Thymus (tissue), 11 donors: ENCODE data around the gene IDH3B. TPM values are rescaled to one million over a fixed set of nuclear protein-coding genes. Genes with fewer than 3 reads are reported as not detected.

Experiments used
- DNase-seq, 9 donors: peaks; one replicate each; pipeline ENCODE4 v3.0.0-alpha.2; 2013; ENCODE audit warnings: low spot score in 9 of 9, low read depth in 6 of 9, missing footprints in 1 of 9
- H3K27ac ChIP-seq, 2 donors: one replicate each; pipeline ENCODE4 v1.5.1; 2013; ENCODE audit warnings: control low read depth in 1 of 2, low read depth in 1 of 2, low read length in 1 of 2, mild to moderate bottlenecking in 1 of 2, moderate library complexity in 1 of 2
- H3K27me3 ChIP-seq, 2 donors: one replicate each; pipeline ENCODE4 v1.5.1; 2013; ENCODE audit warnings: low read length in 1 of 2; ENCODE audit not compliant: control insufficient read depth in 2 of 2, insufficient read depth in 1 of 2
- H3K36me3 ChIP-seq, 2 donors: one replicate each; pipeline ENCODE4 v1.5.1; 2013; ENCODE audit warnings: low read length in 1 of 2, mild to moderate bottlenecking in 1 of 2, moderate library complexity in 1 of 2; ENCODE audit not compliant: control insufficient read depth in 2 of 2, insufficient read depth in 2 of 2
- H3K4me1 ChIP-seq, 2 donors: one replicate each; pipeline ENCODE4 v1.5.1; 2013; ENCODE audit warnings: low read length in 2 of 2; ENCODE audit not compliant: control insufficient read depth in 2 of 2, insufficient read depth in 2 of 2
- H3K4me3 ChIP-seq, 2 donors: one replicate each; pipeline ENCODE4 v1.5.1; 2013; ENCODE audit warnings: low read length in 2 of 2, control low read depth in 1 of 2, mild to moderate bottlenecking in 1 of 2
- H3K9me3 ChIP-seq, 2 donors: one replicate each; pipeline ENCODE4 v1.5.1; 2013; ENCODE audit warnings: low read length in 1 of 2, mild to moderate bottlenecking in 1 of 2; ENCODE audit not compliant: control insufficient read depth in 2 of 2, insufficient read depth in 1 of 2
- WGBS: extraction: QIAGEN DNeasy Blood & Tissue Kit; methylation state at CpG from one replicate; pipeline ENCODE4 v1.1.7; 2013; 5-methylcytosine and 5-hydroxymethylcytosine counted together
- polyA plus RNA-seq: library from polyadenylated mRNA; stranded (reverse); fragments of 200-250 nt; gene quantifications from one replicate; pipeline ENCODE4 v1.2.3, GENCODE V29; 2013
- total RNA-seq: library from RNA; stranded (reverse); fragments of 120-200 nt; gene quantifications from one replicate; pipeline ENCODE4 v1.2.4, GENCODE V29; 2013
- donor health status: healthy.

The IDH3B gene
- total and polyA plus RNA-seq, 2 donors, result 68.9 to 121 TPM

GRCh38 chr20:2640260-2640659 is 23.8 kb downstream of the IDH3B start:
- DNase-seq, result no peak
- H3K4me1 ChIP-seq, result no peaks in the 10 kb centered on the region
- no peak overlapping the region for H3K4me3 ChIP-seq
- H3K9me3 ChIP-seq, result no peaks in the 10 kb centered on the region
- H3K27ac ChIP-seq, result no peak overlapping the region
- 79% methylated on average over 1 of the region's 1 CpG for WGBS
- H3K36me3 ChIP-seq, result no peaks in the 10 kb centered on the region
- peaks cover 0 to 6% of the 10 kb centered on the region in 2 donors for H3K27me3 ChIP-seq

DNA sequence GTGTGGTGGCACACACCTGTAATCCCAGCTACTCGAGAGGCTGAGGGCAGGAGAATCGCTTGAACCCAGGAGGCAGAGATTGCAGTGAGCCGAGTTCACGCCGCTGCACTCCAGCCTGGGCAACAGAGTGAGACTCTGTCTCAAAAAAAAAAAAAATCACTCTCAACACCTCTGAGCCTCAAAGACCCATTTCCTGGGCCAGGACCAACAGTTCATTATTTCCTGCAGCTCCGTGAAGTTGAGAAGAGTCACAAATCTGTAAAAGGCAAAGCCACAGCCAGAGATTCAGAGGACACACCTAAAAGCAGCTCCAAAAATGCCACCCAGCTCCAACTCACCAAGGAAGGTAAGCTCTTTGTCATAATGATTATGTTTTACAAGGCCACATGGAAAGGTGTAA is 26.8 kb downstream of the IDH3B start:
- H3K27ac ChIP-seq, result no peak overlapping the region
- H3K36me3 ChIP-seq, result no peaks in the 10 kb centered on the region
- WGBS, result 79% methylated on average over 6 of the region's 6 CpGs
- no peak overlapping the region for H3K4me3 ChIP-seq
- no peaks in the 10 kb centered on the region for H3K4me1 ChIP-seq
- no peak for DNase-seq
- H3K9me3 ChIP-seq, result no peaks in the 10 kb centered on the region
- H3K27me3 ChIP-seq, result peaks cover 0 to 20% of the 10 kb centered on the region in 2 donors

DNA sequence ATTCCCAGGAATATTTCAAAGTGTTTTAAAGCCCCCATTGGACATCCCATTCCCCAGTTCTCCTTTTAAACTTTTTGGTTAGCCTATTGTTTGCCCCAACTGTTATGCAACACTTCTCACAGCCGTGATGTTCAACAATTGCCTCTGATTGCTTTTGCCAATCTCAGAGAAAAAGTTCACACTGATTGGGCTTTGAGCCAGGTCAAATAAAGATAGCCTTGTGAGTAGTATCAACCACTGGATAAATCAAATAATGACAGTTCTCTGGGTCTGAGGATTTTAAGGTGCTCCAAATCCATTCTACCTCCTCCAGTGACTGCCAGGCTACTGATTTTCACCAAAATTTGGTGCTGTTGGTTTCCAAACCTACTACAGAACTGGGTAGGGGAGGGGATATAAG is 30.6 kb downstream of the IDH3B start:
- H3K9me3 ChIP-seq, result no peaks in the 10 kb centered on the region
- WGBS, result 31% methylated on average over 1 of the region's 1 CpG
- H3K27ac ChIP-seq, result no peak overlapping the region
- H3K27me3 ChIP-seq, result peaks cover 0 to 20% of the 10 kb centered on the region in 2 donors
- no peak overlapping the region for H3K4me3 ChIP-seq
- H3K4me1 ChIP-seq, result no peaks in the 10 kb centered on the region
- no peak for DNase-seq
- H3K36me3 ChIP-seq, result no peaks in the 10 kb centered on the region

DNA sequence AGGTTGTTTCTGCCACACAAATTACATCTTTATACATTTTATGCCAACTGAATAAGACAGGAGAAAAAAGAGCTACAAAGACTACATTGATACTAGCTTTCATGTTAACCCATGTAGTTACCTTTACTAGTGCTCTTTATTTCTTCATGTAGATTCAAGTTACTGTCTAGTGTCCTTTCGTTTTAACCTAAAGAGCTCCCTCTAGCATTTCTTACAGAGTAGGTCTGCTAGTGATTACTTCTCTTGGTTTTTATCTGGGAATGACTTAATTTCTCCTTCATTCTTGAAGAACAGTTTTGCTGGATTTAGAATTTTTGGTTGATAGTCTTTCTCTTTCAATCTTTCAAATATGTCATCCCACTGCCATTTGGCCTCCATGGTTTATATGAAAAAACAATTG is 32.8 kb downstream of the IDH3B start:
- no peak for DNase-seq
- 27% methylated on average over 1 of the region's 1 CpG for whole genome bisulfite sequencing

DNA sequence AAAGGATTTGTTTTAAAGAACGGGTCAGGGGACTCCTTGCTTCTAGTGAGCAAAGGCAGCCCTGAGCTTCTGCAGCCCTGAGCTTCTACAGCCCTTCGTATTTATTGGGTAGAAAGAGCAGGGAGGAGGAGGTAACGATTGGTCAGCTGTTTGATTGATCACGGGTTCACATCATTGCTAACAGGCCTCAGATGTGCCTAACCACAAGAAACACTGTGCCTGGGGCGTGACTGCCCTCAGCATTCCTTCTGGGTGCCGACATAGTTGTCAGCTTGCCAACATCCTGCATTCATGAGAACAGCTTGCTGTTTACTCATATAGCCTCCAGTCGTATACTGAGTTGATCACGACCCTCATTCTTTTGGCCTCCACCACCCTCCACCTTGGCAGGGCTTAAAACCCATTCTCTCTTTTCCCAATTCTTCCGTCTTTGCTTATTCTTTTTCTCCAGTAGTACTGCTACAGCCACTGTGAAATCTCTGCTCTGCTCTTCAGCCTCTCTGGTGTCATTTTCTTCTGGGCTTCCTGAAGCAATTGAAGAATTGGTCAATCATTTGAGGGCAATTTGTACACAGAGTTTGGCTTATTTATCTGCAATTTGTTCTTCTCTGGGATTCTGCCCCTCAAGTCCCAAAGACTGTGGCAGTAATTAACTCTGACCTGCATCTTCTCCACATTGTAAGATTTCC is 37.0 kb downstream of the IDH3B start:
- Histone ChIP-seq H3K27me3 (no peaks in the 10 kb centered on the region), H3K4me1 (no peaks in the 10 kb centered on the region), H3K4me3 (no peak overlapping the region), H3K36me3 (no peaks in the 10 kb centered on the region), H3K27ac (no peak overlapping the region), H3K9me3 (no peaks in the 10 kb centered on the region)
- WGBS, result 90% methylated on average over 9 of the region's 9 CpGs
- DNase-seq, result no peak

More for the DNA sequence above, 32.8 kb downstream of the IDH3B start:
- H3K4me1 ChIP-seq, result no peaks in the 10 kb centered on the region
- H3K27ac ChIP-seq, result no peak overlapping the region
- H3K27me3 ChIP-seq, result peaks cover 0 to 20% of the 10 kb centered on the region in 2 donors
- H3K36me3 ChIP-seq, result no peaks in the 10 kb centered on the region
- H3K9me3 ChIP-seq, result no peaks in the 10 kb centered on the region
- H3K4me3 ChIP-seq, result no peak overlapping the region

DNA sequence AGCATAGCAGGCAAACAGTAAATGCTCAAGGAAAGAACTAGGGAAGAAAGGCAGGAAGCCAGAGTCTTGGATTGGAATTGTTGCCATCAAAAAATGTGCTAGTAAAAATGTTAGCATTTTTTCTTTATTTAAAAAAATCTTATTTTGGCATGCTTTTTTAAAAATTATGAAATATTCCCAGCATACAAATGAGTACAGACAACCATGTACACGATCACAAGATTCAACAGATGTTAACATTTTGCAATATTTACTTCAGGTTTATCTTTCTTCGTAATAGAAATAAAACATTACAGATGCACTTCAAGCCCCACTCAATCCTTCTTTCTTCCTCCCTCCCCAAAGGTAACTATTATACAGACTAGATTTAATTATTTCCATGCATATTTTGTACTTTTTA is 39.0 kb downstream of the IDH3B start:
- no peaks in the 10 kb centered on the region for H3K27me3 ChIP-seq
- H3K9me3 ChIP-seq, result no peaks in the 10 kb centered on the region
- WGBS, result 97% methylated on average over 2 of the region's 2 CpGs
- no peak for DNase-seq
- H3K4me3 ChIP-seq, result no peak overlapping the region
- H3K4me1 ChIP-seq, result no peaks in the 10 kb centered on the region
- H3K36me3 ChIP-seq, result no peaks in the 10 kb centered on the region
- no peak overlapping the region for H3K27ac ChIP-seq

DNA sequence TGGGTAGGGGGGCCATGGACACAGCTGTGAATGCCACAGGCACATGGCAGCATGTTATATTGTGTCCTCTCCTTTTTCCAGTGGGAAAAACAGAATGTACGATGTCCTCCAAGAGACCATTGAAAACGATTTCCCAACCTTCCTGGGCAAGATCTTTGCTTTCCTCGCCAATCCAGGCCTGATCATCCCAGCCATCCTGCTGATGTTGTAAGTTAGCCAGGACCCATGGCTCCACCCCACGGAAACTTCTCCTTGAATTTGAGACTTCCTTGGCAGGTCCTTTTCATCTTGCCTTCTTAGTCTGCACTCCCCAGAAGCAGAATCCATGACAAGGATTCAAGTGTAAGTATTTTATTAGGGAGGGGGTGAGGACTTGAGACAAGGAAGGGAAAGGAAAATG is 39.8 kb downstream of the IDH3B start:
- no peak for DNase-seq
- Histone ChIP-seq H3K36me3 (no peaks in the 10 kb centered on the region), H3K9me3 (no peaks in the 10 kb centered on the region), H3K4me1 (no peaks in the 10 kb centered on the region), H3K4me3 (no peak overlapping the region), H3K27ac (no peak overlapping the region), H3K27me3 (no peaks in the 10 kb centered on the region)
- 84% methylated on average over 4 of the region's 4 CpGs for WGBS

GRCh38 chr20:2619961-2620595 is 43.9 kb downstream of the IDH3B start:
- no peak overlapping the region for H3K4me3 ChIP-seq
- no peaks in the 10 kb centered on the region for H3K4me1 ChIP-seq
- no peak overlapping the region for H3K27ac ChIP-seq
- H3K9me3 ChIP-seq, result no peaks in the 10 kb centered on the region
- DNase-seq, result no peak
- 95% methylated on average over 3 of the region's 3 CpGs for WGBS
- no peaks in the 10 kb centered on the region for H3K36me3 ChIP-seq
- H3K27me3 ChIP-seq, result peaks cover 0 to 8% of the 10 kb centered on the region in 2 donors

GRCh38 chr20:2619337-2619736 is 44.7 kb downstream of the IDH3B start:
- Histone ChIP-seq H3K4me1 (no peaks in the 10 kb centered on the region), H3K9me3 (no peaks in the 10 kb centered on the region), H3K27me3 (peaks cover 0 to 8% of the 10 kb centered on the region in 2 donors), H3K36me3 (no peaks in the 10 kb centered on the region), H3K4me3 (no peak overlapping the region), H3K27ac (no peak overlapping the region)
- WGBS, result 71% methylated on average over 2 of the region's 2 CpGs
- DNase-seq, result no peak
